IPS-18a (cell line): ENCODE measurements around the gene HOXC6.

Source experiments
- H3K27ac ChIP-seq: one replicate; pipeline ENCODE4 v1.5.1; 2013; ENCODE audit warnings: low read length
- H3K27me3 ChIP-seq: one replicate; pipeline ENCODE4 v1.6.1; 2013; ENCODE audit warnings: mild to moderate bottlenecking, low read length; ENCODE audit not compliant: control insufficient read depth, insufficient read depth
- H3K36me3 ChIP-seq: one replicate; pipeline ENCODE4 v1.6.1; 2013; ENCODE audit warnings: low read depth, low read length; ENCODE audit not compliant: control insufficient read depth
- H3K4me1 ChIP-seq: one replicate; pipeline ENCODE4 v1.6.1; 2013; ENCODE audit warnings: low read depth, low read length; ENCODE audit not compliant: control insufficient read depth
- H3K4me3 ChIP-seq: one replicate; pipeline ENCODE4 v1.5.1; 2013; ENCODE audit warnings: low read length
- H3K9ac ChIP-seq: one replicate; pipeline ENCODE4 v1.6.1; 2013; ENCODE audit warnings: mild to moderate bottlenecking, low read length, moderate library complexity
- H3K9me3 ChIP-seq: one replicate; pipeline ENCODE4 v1.6.1; 2013; ENCODE audit warnings: low read depth, low read length; ENCODE audit not compliant: control insufficient read depth

The HOXC6 gene

GRCh38 chr12:54054742-54055194 lies 26.5 kb downstream of the HOXC6 start:
- Histone ChIP-seq H3K27ac (no peak overlapping the region), H3K36me3 (no peaks in the 10 kb centered on the region), H3K9ac (no peak overlapping the region), H3K9me3 (no peaks in the 10 kb centered on the region), H3K4me3 (no peak overlapping the region), H3K4me1 (peaks cover 11% of the 10 kb centered on the region), H3K27me3 (peaks cover 100% of the 10 kb centered on the region)

GRCh38 chr12:54055552-54055951 lies 27.3 kb downstream of the HOXC6 start:
- Histone ChIP-seq H3K4me1 (peaks cover 11% of the 10 kb centered on the region), H3K9me3 (no peaks in the 10 kb centered on the region), H3K27ac (no peak overlapping the region), H3K4me3 (no peak overlapping the region), H3K9ac (no peak overlapping the region), H3K27me3 (peaks cover 100% of the 10 kb centered on the region), H3K36me3 (no peaks in the 10 kb centered on the region)

- Histone ChIP-seq H3K27ac (no peak overlapping the region), H3K9ac (no peak overlapping the region), H3K9me3 (no peaks in the 10 kb centered on the region), H3K36me3 (no peaks in the 10 kb centered on the region), H3K27me3 (peaks cover 100% of the 10 kb centered on the region), H3K4me1 (peaks cover 13% of the 10 kb centered on the region), H3K4me3 (no peak overlapping the region)
These were observed 27.9 kb downstream of the HOXC6 start for GRCh38 chr12:54056110-54056509.

- Histone ChIP-seq H3K27me3 (peaks cover 100% of the 10 kb centered on the region), H3K4me3 (no peak overlapping the region), H3K9ac (no peak overlapping the region), H3K27ac (no peak overlapping the region), H3K4me1 (peaks cover 21% of the 10 kb centered on the region), H3K36me3 (no peaks in the 10 kb centered on the region), H3K9me3 (no peaks in the 10 kb centered on the region)
These were observed 30.0 kb downstream of the HOXC6 start for GRCh38 chr12:54058128-54058768.

- Histone ChIP-seq H3K4me3 (no peak overlapping the region), H3K9me3 (no peaks in the 10 kb centered on the region), H3K27me3 (peaks cover 100% of the 10 kb centered on the region), H3K27ac (no peak overlapping the region), H3K4me1 (peaks cover 21% of the 10 kb centered on the region), H3K36me3 (no peaks in the 10 kb centered on the region), H3K9ac (no peak overlapping the region)
These were observed 31.4 kb downstream of the HOXC6 start for GRCh38 chr12:54059668-54060067.

GRCh38 chr12:54060174-54060974 lies 32.1 kb downstream of the HOXC6 start:
- Histone ChIP-seq H3K4me1 (peaks cover 21% of the 10 kb centered on the region), H3K9ac (no peak overlapping the region), H3K36me3 (no peaks in the 10 kb centered on the region), H3K27ac (no peak overlapping the region), H3K27me3 (peaks cover 98% of the 10 kb centered on the region), H3K4me3 (no peak overlapping the region), H3K9me3 (no peaks in the 10 kb centered on the region)

- Histone ChIP-seq H3K4me1 (peaks cover 19% of the 10 kb centered on the region), H3K36me3 (no peaks in the 10 kb centered on the region), H3K27ac (no peak overlapping the region), H3K9ac (no peak overlapping the region), H3K27me3 (peaks cover 98% of the 10 kb centered on the region), H3K9me3 (no peaks in the 10 kb centered on the region), H3K4me3 (no peak overlapping the region)
These were observed 32.9 kb downstream of the HOXC6 start for GRCh38 chr12:54060975-54061778.

GRCh38 chr12:54065677-54066076 lies 37.4 kb downstream of the HOXC6 start:
- H3K27me3 ChIP-seq: peaks cover 86% of the 10 kb centered on the region
- no peak overlapping the region for H3K9ac ChIP-seq
- H3K36me3 ChIP-seq: no peaks in the 10 kb centered on the region
- no peak overlapping the region for H3K27ac ChIP-seq
- peaks cover 10% of the 10 kb centered on the region for H3K4me1 ChIP-seq
- no peaks in the 10 kb centered on the region for H3K9me3 ChIP-seq
- no peak overlapping the region for H3K4me3 ChIP-seq

- Histone ChIP-seq H3K4me1 (peaks cover 5% of the 10 kb centered on the region), H3K36me3 (no peaks in the 10 kb centered on the region), H3K27ac (no peak overlapping the region), H3K9ac (no peak overlapping the region), H3K9me3 (no peaks in the 10 kb centered on the region), H3K4me3 (no peak overlapping the region), H3K27me3 (peaks cover 86% of the 10 kb centered on the region)
These were observed 38.2 kb downstream of the HOXC6 start for GRCh38 chr12:54066408-54066807.

- Histone ChIP-seq H3K27ac (no peak overlapping the region), H3K4me1 (no peaks in the 10 kb centered on the region), H3K9ac (no peak overlapping the region), H3K4me3 (no peak overlapping the region), H3K9me3 (no peaks in the 10 kb centered on the region), H3K27me3 (peaks cover 85% of the 10 kb centered on the region), H3K36me3 (no peaks in the 10 kb centered on the region)
These were observed 40.3 kb downstream of the HOXC6 start for GRCh38 chr12:54068418-54069070.

GRCh38 chr12:54071942-54072341 lies 43.7 kb downstream of the HOXC6 start:
- Histone ChIP-seq H3K36me3 (no peaks in the 10 kb centered on the region), H3K4me3 (no peak overlapping the region), H3K27ac (no peak overlapping the region), H3K9ac (no peak overlapping the region), H3K4me1 (peaks cover 12% of the 10 kb centered on the region), H3K9me3 (no peaks in the 10 kb centered on the region), H3K27me3 (peaks cover 88% of the 10 kb centered on the region)
